HUES64 (cell line): ENCODE measurements around the gene XPNPEP1.

Experiments
- H3K27ac ChIP-seq: 2 replicates; pipeline ENCODE4 v1.7.0; 2013; ENCODE audit warnings: low read depth, low read length, inconsistent platforms
- H3K27me3 ChIP-seq: 2 replicates; pipeline ENCODE4 v1.6.1; 2013; ENCODE audit warnings: mild to moderate bottlenecking, low read length; ENCODE audit not compliant: insufficient read depth
- H3K36me3 ChIP-seq: 2 replicates; pipeline ENCODE4 v1.6.1; 2013; ENCODE audit warnings: mild to moderate bottlenecking, low read length; ENCODE audit not compliant: insufficient read depth
- H3K4me1 ChIP-seq: 2 replicates; pipeline ENCODE4 v1.6.1; 2013; ENCODE audit warnings: mild to moderate bottlenecking, low read length, moderate library complexity; ENCODE audit not compliant: insufficient read depth
- H3K4me3 ChIP-seq: 2 replicates; pipeline ENCODE4 v1.5.1; 2013; ENCODE audit warnings: mild to moderate bottlenecking, low read length, moderate library complexity
- H3K9ac ChIP-seq: 2 replicates; pipeline ENCODE4 v1.6.1; 2013; ENCODE audit warnings: mild to moderate bottlenecking, low read depth, low read length
- H3K9me3 ChIP-seq: 2 replicates; pipeline ENCODE4 v1.6.1; 2013; ENCODE audit warnings: low read depth, low read length; ENCODE audit not compliant: insufficient read depth
- WGBS: fragments of 150-250, 120-280 bp; methylation state at CpG from one replicate; pipeline ENCODE4 v1.1.7; 2013; ENCODE audit warnings: missing lambda C conversion rate; 5-methylcytosine and 5-hydroxymethylcytosine counted together

XPNPEP1 gene

GRCh38 chr10:109852475-109853037 lies 70.8 kb downstream of the XPNPEP1 start:
- Histone ChIP-seq H3K27ac (no peak overlapping the region), H3K4me3 (no peak overlapping the region), H3K36me3 (no peaks in the 10 kb centered on the region), H3K9me3 (no peaks in the 10 kb centered on the region), H3K9ac (no peak overlapping the region), H3K27me3 (no peaks in the 10 kb centered on the region), H3K4me1 (no peaks in the 10 kb centered on the region)
- WGBS = 19% methylated on average over 13 of the region's 13 CpGs

GRCh38 chr10:109851616-109852474 lies 71.5 kb downstream of the XPNPEP1 start:
- Histone ChIP-seq H3K4me3 (no peak overlapping the region), H3K36me3 (no peaks in the 10 kb centered on the region), H3K4me1 (no peaks in the 10 kb centered on the region), H3K9ac (no peak overlapping the region), H3K27me3 (no peaks in the 10 kb centered on the region), H3K9me3 (no peaks in the 10 kb centered on the region), H3K27ac (no peak overlapping the region)
- 77% methylated on average over 10 of the region's 10 CpGs for WGBS

GRCh38 chr10:109846832-109847231 lies 76.5 kb downstream of the XPNPEP1 start:
- Histone ChIP-seq H3K9me3 (no peaks in the 10 kb centered on the region), H3K27me3 (no peaks in the 10 kb centered on the region), H3K36me3 (no peaks in the 10 kb centered on the region), H3K4me1 (no peaks in the 10 kb centered on the region), H3K27ac (no peak overlapping the region), H3K4me3 (no peak overlapping the region), H3K9ac (no peak overlapping the region)
- WGBS = 50% methylated on average over 2 of the region's 3 CpGs

- no peaks in the 10 kb centered on the region for H3K36me3 ChIP-seq
- H3K4me3 ChIP-seq = no peak overlapping the region
- H3K27me3 ChIP-seq = no peaks in the 10 kb centered on the region
- 79% methylated on average over 5 of the region's 5 CpGs for WGBS
- no peak overlapping the region for H3K9ac ChIP-seq
- H3K4me1 ChIP-seq = no peaks in the 10 kb centered on the region
- no peak overlapping the region for H3K27ac ChIP-seq
- H3K9me3 ChIP-seq = no peaks in the 10 kb centered on the region
Observed at GRCh38 chr10:109845308-109845707, 78.0 kb downstream of the XPNPEP1 start.

- no peaks in the 10 kb centered on the region for H3K4me1 ChIP-seq
- H3K9ac ChIP-seq = no peak overlapping the region
- no peak overlapping the region for H3K4me3 ChIP-seq
- no peaks in the 10 kb centered on the region for H3K27me3 ChIP-seq
- WGBS = 79% methylated on average over 7 of the region's 7 CpGs
- no peaks in the 10 kb centered on the region for H3K36me3 ChIP-seq
- no peak overlapping the region for H3K27ac ChIP-seq
- H3K9me3 ChIP-seq = no peaks in the 10 kb centered on the region
Observed at GRCh38 chr10:109838592-109839244, 84.6 kb downstream of the XPNPEP1 start.

- Histone ChIP-seq H3K4me3 (no peak overlapping the region), H3K9ac (no peak overlapping the region), H3K27me3 (no peaks in the 10 kb centered on the region), H3K9me3 (no peaks in the 10 kb centered on the region), H3K27ac (no peak overlapping the region), H3K4me1 (no peaks in the 10 kb centered on the region), H3K36me3 (no peaks in the 10 kb centered on the region)
- 67% methylated on average over 4 of the region's 4 CpGs for WGBS
Observed at GRCh38 chr10:109837384-109837783, 85.9 kb downstream of the XPNPEP1 start.

- no peak overlapping the region for H3K9ac ChIP-seq
- H3K36me3 ChIP-seq = no peaks in the 10 kb centered on the region
- H3K27ac ChIP-seq = no peak overlapping the region
- WGBS = 100% methylated on average over 1 of the region's 1 CpG
- H3K27me3 ChIP-seq = no peaks in the 10 kb centered on the region
- H3K9me3 ChIP-seq = peaks cover 4% of the 10 kb centered on the region; the same call in 1 of the 2 replicates
- no peak overlapping the region for H3K4me3 ChIP-seq
- H3K4me1 ChIP-seq = no peaks in the 10 kb centered on the region
Observed at GRCh38 chr10:109835257-109835656, 88.1 kb downstream of the XPNPEP1 start.

- Histone ChIP-seq H3K4me3 (no peak overlapping the region), H3K9ac (no peak overlapping the region), H3K27ac (no peak overlapping the region), H3K36me3 (no peaks in the 10 kb centered on the region), H3K9me3 (peaks cover 4% of the 10 kb centered on the region; the same call in 1 of the 2 replicates), H3K27me3 (no peaks in the 10 kb centered on the region), H3K4me1 (no peaks in the 10 kb centered on the region)
- WGBS = 92% methylated on average over 9 of the region's 9 CpGs
Observed at GRCh38 chr10:109831846-109832245, 91.5 kb downstream of the XPNPEP1 start.

- Histone ChIP-seq H3K27ac (no peak overlapping the region), H3K4me3 (no peak overlapping the region), H3K36me3 (no peaks in the 10 kb centered on the region), H3K27me3 (no peaks in the 10 kb centered on the region), H3K4me1 (no peaks in the 10 kb centered on the region), H3K9me3 (peaks cover 19% of the 10 kb centered on the region), H3K9ac (no peak overlapping the region)
- 36% methylated on average over 1 of the region's 1 CpG for WGBS
Observed at GRCh38 chr10:109824206-109824605, 99.1 kb downstream of the XPNPEP1 start.

GRCh38 chr10:109823196-109823595 lies 100.1 kb downstream of the XPNPEP1 start:
- no peaks in the 10 kb centered on the region for H3K36me3 ChIP-seq
- WGBS = 85% methylated on average over 1 of the region's 3 CpGs
- no peaks in the 10 kb centered on the region for H3K4me1 ChIP-seq
- no peak overlapping the region for H3K9ac ChIP-seq
- H3K9me3 ChIP-seq = peaks cover 22% of the 10 kb centered on the region
- no peaks in the 10 kb centered on the region for H3K27me3 ChIP-seq
- no peak overlapping the region for H3K27ac ChIP-seq
- no peak overlapping the region for H3K4me3 ChIP-seq

GRCh38 chr10:109821672-109822071 lies 101.6 kb downstream of the XPNPEP1 start:
- Histone ChIP-seq H3K9ac (no peak overlapping the region), H3K9me3 (peaks cover 22% of the 10 kb centered on the region), H3K36me3 (no peaks in the 10 kb centered on the region), H3K4me1 (no peaks in the 10 kb centered on the region), H3K27ac (no peak overlapping the region), H3K27me3 (no peaks in the 10 kb centered on the region), H3K4me3 (no peak overlapping the region)
- WGBS = 69% methylated on average over 5 of the region's 5 CpGs
